NCI-H2196 (cell line): ENCODE measurements around the gene TIMM10B.

Experiments
- DNase-seq: peaks from one replicate; lab custom pipeline; 2025; ENCODE audit not compliant: unreplicated experiment; lab: John Stamatoyannopoulos, UW

TIMM10B gene

DNA sequence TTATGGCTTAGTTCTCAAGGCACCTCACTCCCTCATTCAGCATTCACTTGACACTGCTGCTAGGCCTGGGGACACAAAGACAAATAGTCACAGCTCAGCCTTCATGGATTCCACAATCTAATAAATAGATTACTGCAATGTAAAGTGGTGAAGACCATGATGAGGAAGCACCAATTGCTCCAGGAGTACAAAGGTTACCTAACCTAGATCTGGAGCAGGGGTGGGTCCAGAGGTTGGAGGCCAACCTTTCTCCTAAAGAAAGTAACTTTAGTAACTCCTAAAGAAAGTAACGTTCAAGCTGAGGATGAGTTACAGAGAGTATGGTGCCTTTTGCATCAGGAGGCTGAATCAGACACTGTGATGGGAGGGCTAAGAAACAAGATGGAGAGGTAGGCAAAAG lies 11.7 kb upstream of the TIMM10B start:
- DNase-seq, result no peak

DNA sequence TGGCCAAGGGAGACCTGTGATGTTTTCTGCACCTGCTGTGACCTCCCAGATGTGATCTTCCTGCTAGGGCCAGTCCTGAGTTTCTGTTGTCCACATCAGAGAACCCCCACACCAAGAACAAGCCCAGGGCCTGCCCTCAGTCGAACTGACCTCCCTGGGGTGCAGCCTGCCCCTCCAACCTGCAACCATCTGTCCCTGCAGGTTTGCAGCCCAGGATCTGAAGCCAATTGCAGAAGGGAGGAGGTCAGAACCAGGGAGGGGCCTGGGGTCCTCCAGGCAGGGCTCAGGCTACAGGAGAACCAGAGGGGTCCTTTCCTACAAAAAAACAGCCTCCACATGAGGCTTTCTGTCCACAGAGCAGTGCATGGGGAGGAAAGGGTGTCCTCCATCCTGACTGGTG lies 8.4 kb upstream of the TIMM10B start:
- DNase-seq, result no peak

DNA sequence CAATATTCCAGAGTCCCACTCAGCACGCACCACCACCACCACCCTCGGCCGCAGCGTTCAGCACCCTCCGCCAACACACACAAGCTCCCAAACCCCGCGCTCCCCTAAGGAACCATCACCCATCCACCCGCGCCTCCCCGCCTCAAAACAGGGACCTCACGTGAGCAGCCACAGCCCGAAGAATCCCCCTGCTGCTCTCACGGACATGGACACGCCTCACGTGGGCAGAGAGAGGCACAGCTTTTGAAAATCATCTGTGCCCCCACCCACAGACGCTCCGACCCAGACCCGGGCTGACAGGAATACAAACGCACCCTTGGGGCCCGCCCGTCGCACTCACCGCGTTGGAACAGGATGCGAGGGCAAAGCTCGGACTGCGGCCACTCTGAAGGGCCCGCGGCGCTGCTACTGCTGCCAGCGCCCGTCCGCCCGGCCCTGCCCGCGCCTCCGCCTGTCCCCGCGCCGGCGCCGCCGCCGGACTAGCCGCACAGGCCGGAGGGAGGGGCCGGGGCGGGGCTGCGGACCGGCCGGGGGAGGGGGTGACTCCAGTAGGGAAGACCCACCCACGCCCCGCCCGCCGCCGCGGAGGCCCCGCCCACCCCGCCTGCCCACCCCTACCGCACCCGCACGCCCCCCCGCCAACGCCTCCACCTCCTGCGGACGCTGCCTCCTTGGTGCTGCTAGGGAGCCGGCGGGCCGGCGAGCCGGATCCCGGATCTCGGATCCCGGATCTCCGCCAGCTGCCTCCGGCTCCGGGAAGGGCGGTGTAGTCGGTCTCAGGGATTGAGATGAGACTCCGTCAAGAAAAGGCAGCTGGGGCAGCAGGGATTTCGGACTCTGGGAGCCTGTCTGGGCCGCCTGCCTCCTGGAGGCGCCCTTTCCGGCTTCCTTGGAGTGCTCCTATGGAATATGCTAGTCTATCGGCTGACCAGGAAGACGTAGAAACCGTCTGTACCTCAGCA lies 7.6 kb upstream of the TIMM10B start, which contains the start of gene TRIM3:
Gene TRIM3 (minus strand): TSS at position 491 of the 962 bp plus-strand sequence. CDS start 8,246 bp downstream, outside the sequence.
- peak; percentile 93 for DNase-seq

DNA sequence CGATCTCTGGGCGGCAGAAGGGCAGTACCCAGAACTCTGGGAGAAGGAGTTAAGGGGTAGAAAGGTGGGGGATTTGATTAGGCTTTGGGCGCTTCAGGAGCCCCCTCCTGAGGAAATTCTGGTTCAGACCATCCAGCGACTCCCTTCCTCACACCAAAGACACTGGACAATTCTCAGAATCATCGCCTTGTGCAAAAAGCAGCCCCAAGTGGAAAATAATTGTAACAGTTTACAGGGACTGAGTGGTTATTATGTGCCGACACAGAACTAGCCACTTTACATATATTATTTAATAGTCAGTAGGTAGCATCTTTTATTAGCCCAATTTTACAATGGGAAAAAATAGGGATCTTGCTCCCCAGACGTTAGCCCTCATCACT lies 6.9 kb upstream of the TIMM10B start:
- no peak for DNase-seq

DNA sequence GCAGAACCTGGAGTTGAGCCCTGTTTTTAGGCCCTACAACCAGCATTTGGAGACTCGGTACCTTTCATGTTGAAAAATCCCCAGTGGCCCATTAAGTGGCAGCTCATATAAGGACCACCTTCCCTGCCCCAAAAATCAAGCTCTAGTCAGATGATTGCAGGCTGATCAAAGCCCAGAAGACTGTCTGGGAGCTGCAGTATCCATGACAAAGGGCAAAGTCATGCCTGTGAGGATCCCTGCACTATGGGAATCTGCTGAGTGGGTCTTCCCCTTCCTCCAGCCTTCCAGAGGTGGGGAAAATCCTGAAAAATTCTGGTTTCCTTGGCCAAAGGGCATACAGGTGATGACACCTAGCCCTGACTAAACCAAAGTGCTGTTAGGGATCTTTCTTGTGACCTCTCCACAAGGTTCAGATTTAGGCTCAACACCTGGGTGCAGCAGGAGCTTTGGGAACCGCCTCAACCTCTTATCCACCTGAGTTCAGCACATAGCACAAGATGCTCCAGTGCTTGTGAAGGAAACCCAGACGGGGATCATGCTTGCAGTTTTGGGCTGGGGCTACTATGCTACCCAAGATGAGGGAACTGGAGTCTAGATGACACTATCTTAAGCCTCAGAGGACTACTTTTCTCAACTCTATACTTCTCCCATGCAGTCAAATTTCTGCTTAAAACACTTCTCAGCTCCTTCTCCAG lies 6.3 kb upstream of the TIMM10B start:
- DNase-seq, result no peak

DNA sequence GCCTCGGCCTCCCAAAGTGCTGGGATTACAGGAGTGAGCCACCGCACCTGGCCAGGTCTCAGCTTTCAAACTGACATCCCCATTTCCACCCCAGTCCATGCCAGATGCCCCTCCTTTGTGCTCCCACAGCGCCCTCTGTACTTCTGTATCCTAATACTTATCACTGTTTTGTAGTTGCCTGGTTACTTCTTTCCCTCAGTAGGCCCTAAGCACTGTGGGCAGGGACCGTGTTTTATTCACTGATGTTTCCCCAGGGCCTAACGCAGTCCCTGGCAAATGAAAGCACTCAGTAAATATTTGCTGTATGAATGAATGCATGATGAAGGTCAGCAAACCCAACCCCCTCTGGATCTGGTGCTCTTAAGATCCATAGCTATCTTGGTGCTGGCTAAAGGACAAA lies 5.4 kb upstream of the TIMM10B start:
- DNase-seq, result peak; percentile 65

DNA sequence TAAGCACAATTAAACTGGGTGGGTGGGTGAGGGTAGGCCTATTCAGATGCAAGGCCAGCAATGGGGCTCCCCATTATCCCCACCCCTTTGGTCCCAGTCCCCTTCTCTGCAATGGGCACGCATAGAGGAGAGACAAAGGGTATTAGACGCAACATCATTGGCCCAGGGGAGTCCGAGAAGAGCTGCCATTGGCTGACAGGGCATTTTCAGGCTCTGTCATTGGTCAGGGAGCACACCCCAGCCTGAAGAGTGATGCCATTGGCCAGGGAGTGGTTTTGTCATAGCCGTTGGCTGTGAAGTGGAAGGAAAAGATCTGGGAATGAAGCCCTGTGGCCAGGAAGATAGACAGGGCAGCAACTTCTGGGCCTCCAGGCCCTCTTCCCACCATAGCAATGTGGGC lies 4.7 kb upstream of the TIMM10B start:
- no peak for DNase-seq

DNA sequence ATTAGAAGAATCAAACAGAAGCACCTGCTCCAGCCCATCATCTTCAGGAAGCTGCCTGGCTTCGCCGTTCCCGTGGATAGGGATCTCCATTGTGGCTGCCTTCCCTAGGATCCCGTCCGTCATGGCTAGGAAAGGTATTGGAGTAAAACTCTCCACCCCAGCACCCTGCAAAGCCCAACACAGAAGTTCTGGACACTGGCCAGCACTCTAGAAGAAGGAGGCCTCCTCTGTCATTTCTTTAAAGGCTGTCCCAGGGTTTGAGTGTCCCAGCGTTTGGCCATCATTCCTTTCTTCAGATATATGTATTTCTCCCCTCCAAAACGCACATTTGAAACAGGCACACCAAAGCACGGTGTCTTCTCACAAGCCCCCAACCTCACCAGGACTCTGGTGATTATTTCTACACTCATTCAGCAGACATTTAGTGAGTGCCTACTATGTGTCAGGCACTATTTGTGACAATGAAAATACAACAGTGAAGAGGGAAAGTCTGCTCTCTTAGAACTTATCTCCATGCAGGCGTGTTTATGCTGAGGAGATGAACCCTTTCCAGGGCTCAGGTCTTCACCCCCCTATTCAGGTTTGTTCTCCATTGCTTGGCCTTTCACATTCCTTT lies 894 bp upstream of the TIMM10B start:
- DNase-seq, result no peak

DNA sequence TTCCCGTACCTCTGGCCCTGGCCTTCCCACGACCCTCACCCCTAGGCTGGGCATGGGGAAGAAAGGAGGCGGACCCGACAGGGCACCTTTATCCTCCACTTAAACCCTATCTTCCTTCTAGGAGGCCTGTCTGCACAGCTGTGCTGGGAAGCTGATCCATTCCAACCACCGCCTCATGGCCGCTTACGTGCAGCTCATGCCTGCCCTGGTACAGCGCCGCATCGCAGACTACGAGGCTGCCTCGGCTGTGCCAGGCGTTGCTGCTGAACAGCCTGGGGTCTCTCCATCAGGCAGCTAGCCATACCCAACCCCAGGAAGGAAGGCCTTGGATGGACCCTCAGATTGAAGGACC lies 599 bp downstream of the TIMM10B start:
- DNase-seq, result no peak

DNA sequence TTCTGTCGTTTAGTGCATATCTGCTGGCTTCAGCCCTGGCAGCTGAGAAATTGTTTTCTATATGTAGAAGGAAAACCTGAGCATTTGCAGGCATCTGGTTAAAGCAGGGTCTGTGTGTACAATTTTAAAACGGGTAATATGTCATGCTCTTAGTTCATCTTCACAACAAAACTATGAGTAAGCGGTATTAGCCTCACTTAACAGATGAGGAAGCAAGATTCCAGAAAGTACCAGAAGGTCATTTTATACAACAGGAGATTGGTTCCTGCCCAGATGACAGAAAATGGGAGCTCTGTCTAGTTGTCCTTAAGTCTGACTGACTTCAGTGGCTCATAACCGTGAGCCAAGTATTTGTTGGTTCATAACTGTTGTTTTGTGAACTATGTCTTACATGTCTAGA lies 1.1 kb downstream of the TIMM10B start:
- DNase-seq, result no peak

DNA sequence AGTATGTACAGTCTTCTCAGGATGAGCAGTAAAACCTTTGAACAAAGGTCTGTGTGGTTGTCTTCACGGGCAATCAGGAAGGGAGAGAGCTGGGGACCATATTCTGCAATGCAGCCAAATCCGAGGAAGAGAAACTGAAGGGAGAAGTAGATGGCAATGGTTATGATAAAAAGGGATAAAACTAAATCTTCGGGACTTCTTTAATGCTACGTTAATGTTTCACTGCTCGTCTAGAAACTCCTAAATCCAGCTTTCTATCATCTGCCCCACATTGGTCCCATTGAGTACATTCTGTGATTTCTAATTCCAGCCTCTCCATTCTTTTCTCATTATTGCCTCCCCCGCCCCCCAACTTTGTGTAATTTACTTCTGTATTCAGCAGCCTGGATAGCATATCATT lies 1.7 kb downstream of the TIMM10B start:
- DNase-seq, result no peak

DNA sequence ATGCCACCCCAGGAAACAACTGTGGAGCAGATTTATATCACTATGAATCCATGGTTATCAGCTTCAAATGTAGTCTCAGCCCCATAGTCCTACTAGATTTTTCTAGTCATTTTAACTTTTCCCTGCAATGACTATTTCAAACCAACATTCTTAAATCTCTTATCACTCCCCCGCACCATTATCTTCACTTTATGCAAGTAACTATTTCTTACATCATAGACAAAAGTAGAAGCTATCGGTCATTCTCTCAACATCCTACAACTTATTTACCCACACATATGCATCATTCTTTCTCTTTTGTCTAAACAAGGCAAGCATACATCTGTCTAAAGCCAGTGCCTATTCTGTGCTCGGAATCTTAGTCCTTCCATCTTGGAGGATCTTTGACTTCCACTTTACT lies 4.4 kb downstream of the TIMM10B start:
- DNase-seq, result no peak

DNA sequence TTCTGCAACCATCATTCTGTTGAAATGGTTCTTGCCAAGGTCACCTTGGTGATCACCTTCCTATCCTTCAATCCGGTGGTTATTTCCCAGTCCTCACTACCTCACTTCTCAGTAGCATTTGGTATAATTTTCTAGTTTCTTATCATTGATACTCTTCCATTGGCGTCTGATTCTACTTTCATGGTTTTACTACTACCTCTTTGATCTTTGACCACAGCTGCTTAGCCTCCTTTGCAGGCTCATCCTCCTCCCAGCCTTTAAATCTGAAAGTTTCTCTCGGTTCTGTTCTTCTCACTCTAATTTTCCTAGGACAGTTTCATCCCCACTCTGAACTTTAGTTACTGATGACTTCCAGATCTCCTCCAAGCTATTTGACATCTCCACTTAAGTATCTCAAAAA lies 5.0 kb downstream of the TIMM10B start:
- no peak for DNase-seq

DNA sequence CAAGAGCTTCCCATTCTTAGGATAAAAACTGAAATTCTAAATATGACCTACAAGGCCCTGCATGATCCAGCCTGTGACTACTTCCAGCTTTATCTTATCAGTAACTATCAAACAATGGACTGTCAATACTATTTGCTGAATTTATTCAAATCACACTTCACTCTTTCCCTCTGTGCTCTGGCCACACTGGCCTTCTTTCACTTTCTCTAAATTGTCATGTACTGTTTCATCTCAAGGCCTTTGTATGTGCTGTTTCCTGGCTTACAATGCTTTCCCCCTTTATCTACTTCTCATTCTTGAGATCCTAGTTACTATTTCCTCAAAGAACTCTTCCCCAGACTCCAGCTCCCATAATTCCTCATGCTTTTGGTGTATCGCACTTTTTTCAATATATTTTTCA lies 5.6 kb downstream of the TIMM10B start:
- no peak for DNase-seq

DNA sequence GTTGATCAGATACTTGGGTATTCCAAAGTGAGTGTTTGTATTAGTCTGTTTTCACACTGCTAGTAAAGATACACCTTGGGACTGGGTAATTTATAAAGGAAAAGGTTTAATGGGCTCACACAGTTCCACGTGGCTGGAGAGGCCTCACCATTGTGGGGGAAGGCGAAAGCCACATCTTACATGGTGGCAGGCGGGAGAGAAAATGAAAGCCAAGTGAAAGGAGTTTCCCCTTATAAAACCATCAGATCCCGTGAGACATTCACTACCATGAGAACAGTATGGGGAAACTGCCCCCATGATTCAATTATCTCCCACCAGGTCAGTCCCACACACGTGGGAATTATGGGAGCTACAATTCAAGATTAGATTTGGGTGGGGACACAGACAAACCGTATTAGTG lies 7.0 kb downstream of the TIMM10B start:
- DNase-seq, result no peak

DNA sequence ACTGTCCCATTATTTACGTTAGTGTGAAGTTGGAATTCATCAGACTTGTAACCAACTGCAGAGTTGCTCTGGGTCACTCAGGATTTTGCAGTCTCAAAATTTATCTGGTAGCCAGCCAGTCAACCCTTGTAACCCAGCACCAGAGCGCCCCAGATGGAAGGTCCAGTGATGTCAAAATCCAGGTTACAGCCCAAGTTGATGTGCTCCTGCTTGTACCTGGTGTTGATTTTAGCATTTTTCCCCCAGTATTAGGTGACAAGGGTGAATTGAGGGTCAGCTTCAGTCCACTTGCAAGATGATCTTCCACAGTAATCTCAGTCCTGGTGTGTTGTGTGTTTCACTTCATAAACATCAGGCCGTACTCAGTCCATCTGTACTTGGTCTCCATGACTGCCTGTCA lies 7.5 kb downstream of the TIMM10B start:
- no peak for DNase-seq

DNA sequence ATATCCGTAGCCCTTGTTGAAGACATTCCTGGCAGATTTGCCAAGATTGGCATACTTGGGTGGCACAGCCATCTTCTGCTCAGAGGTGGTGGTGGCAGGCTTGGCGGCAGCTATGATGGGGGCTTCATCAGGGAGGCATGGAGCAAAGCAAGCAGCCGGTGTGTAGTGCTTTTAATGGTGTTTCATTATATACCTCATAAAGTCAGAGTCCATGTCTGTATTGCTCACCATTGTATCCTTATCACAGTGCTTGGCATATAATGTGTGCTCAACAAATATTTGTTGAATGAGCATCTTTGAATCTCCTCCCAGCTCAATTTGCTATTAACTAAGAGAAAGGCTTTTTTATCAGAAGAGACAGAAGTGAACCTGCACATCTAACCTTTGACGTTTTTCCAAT lies 8.0 kb downstream of the TIMM10B start:
- no peak for DNase-seq

DNA sequence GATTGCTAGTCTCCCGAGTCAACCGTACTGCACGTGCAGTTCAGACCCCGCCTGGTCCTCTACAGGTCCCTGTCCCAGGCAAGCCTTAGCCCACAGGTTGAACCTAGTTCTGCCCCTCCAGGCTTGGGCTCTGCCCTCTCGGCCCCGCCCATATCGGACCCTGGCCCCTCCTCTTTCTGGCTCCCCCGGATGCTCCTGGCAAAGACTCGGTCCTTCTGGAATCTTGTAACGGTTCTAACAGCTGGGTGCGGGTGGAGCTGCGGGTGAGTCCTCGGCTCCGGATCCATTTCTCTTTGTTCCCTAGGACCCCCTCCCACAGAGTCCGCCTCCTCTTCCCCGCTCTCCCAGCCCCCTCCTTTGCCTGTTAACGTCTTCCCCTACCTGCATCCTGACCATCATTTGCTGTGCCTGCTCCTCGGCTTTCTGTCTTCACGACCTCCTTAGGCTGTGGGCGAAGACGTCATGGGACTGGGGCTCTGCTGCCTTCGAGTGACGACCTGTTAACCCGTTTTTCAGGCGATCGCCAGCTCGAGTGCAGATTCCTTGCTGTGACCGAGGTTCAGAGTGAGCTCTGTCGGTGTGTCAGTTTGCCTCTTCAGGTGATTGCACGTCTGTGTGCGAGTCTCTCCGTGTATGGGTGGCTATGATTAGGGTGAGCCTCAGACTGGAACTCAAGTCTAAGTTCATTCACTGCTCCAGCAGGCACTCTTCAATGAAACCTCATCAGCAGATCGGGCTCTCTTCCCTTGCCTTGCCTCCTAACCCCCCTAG lies 16.0 kb downstream of the TIMM10B start, which contains the start of gene DNHD1:
Gene DNHD1 (plus strand): TSS at position 212 of the 771 bp plus-strand sequence. CDS start 936 bp downstream, outside the sequence.
- no peak for DNase-seq

DNA sequence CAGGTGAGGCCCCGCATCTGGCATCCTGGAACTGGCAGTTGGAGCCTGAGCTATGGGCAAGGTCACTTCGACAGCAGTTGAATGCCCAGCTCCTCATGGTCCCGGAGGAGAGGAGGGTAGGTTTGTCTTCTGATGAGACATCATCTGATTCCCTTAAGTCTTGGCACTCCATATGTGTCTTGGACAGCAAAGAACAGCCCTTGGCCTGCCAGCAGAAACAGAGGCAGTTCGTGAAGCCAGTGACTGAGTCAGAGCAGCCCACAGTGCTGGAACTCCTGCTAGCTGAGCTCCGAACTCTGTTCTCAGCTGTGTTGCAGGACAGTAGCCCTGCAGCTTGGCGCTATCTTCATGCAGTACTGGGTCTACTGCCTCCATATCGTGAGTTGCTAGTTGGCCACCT lies 16.8 kb downstream of the TIMM10B start:
- DNase-seq, result no peak

DNA sequence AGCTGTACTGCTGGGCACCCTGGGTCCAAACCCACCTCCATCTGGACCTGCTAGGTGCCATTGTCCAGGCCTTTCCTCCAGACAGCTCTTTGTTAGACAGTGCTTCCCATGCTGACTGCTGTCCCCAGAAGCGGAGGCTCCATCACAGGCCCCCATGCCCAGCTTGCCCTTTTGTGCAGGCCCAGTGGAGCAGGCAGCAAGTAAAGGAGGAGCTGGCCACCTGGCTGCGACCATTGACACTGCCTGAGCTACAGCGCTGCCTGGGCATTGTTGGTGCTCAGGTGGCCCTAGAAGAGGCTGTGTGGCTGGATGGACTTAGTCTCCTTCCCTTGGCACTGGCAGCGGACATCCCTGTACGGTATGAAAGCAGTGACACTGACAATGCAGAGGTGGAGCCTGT lies 17.2 kb downstream of the TIMM10B start:
- DNase-seq, result no peak

DNA sequence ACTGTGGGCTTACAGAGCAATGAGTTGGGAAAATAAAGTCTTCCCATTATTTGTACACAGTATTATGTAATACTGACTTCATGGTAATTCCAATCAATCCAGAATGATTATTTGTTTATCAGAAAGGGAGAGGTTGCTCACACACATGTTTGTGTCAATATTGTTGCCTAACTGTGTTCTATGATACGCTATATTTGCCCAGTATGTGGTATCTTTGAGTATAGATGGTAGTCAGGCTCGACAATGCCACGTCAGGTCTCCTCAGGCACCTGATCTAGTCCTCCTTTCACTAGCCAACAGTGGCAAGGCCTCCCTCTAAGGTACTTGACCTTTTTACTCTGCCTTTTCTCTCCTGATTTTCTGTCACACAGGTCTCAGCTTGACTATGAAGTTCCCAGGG lies 21.1 kb downstream of the TIMM10B start:
- DNase-seq, result no peak
